ENCODE results near the gene SPOCK1. TPM values are rescaled to one million over a fixed set of nuclear protein-coding genes. Genes with fewer than 3 reads are reported as not detected.

The SPOCK1 gene
- total RNA-seq, 1 experiment from 2014 or later = 0.27 TPM

- no peaks in the 10 kb centered on the region for H3K9me2 ChIP-seq (ENCODE audit: insufficient read depth)
- no peaks in the 10 kb centered on the region for H3K36me3 ChIP-seq (ENCODE audit: control insufficient read depth in 1 of 2, insufficient read depth in 2 of 2, low read length in 2 of 2)
- H3K79me2 ChIP-seq (ENCODE audit: insufficient read depth, low read length) = no peaks in the 10 kb centered on the region
- no TSS peak for BruUV-seq (replicated peaks)
- DNase-seq (ENCODE audit: low read depth, low spot score) (no peak), ATAC-seq (no peak)
- no peaks in the 10 kb centered on the region for H3K4me1 ChIP-seq (ENCODE audit: control insufficient read depth in 1 of 2, insufficient read depth in 2 of 2, low read length in 2 of 2)
- intact Hi-C loops (cut with micrococcal nuclease) = no loop called here
- POLR2A ChIA-PET = no interaction called here
- peaks cover 16% of the 10 kb centered on the region; the same call in 1 of the 2 replicates for H3K27me3 ChIP-seq (ENCODE audit: insufficient read depth, low read length)
- H3K9ac ChIP-seq (ENCODE audit: low read length) = no peak overlapping the region
- RAD21 ChIA-PET (ENCODE audit: low non-redundant PET in 1 of 2, low total read pairs in 2 of 2, uncharacterized antibody in 2 of 2, unreplicated experiment in 2 of 2) = no interaction called here
- no peaks in the 10 kb centered on the region for H4K20me1 ChIP-seq (ENCODE audit: insufficient read depth)
- H2AFZ ChIP-seq (ENCODE audit: low read depth, low read length, poor library complexity, severe bottlenecking) = no peak overlapping the region
- H3K4me2 ChIP-seq (ENCODE audit: low read length) = no peak overlapping the region
- no peaks in the 10 kb centered on the region for H3K9me3 ChIP-seq (ENCODE audit: control insufficient read depth in 1 of 2, insufficient read depth in 1 of 2, low read depth in 1 of 2, low read length in 2 of 2)
- CTCF ChIA-PET = no interaction called here
- no peak overlapping the region for H3K4me3 ChIP-seq (replicated peaks in 1 of 2; ENCODE audit: low read depth in 1 of 2, low read length in 2 of 2)
- TF ChIP-seq POLR2A (IDR thresholded peaks at IDR 0.05; ENCODE audit: borderline replicate concordance, extremely low read depth, insufficient read depth, insufficient read length) = no peak
- TF ChIP-seq POLR2AphosphoS5 (IDR thresholded peaks at IDR 0.05; ENCODE audit: low read depth, low read length) = no peak
- no peak for TF ChIP-seq FOSL1 (IDR thresholded peaks at IDR 0.05; ENCODE audit: low read depth)
- no peak for TF ChIP-seq REST (IDR thresholded peaks at IDR 0.05; ENCODE audit: low read depth)
- TF ChIP-seq ZFX (IDR thresholded peaks at IDR 0.05) = no peak
- TF ChIP-seq EZH2phosphoT487 (IDR thresholded peaks at IDR 0.05; ENCODE audit: borderline replicate concordance) = no peak
- TF ChIP-seq EGR1 (IDR thresholded peaks at IDR 0.05; ENCODE audit: low read depth) = no peak
- no peak for TF ChIP-seq ELF1 (IDR thresholded peaks at IDR 0.05; ENCODE audit: borderline replicate concordance, low read depth)
- no peak for TF ChIP-seq SP1 (IDR thresholded peaks at IDR 0.05; ENCODE audit: low read depth)
- TF ChIP-seq ZBTB33 (IDR thresholded peaks at IDR 0.05; ENCODE audit: extremely low read depth, insufficient replicate concordance, low read length) = no peak
- no peak for TF ChIP-seq ATF3 (IDR thresholded peaks at IDR 0.05)
- no peak for TF ChIP-seq MAX (IDR thresholded peaks at IDR 0.05)
- no peak for TF ChIP-seq JUND (IDR thresholded peaks at IDR 0.05)
- H3K27ac ChIP-seq (ENCODE audit: low read depth, low read length) = no peak overlapping the region
Observed at GRCh38 chr5:137200906-137201700, 298.0 kb downstream of the SPOCK1 start.

Data from HCT116 (cell line).